DMS114 treated with DMSO at 0.1 percent for 48 hours (cell line): ENCODE measurements around the gene FREM1.

ENCODE experiments used
- DNase-seq: peaks from one replicate; lab custom pipeline; 2025; ENCODE audit not compliant: unreplicated experiment; lab: John Stamatoyannopoulos, UW

FREM1 gene

GRCh38 chr9:14909601-14909960 lies 647 bp downstream of the FREM1 start:
- DNase-seq: no peak

GRCh38 chr9:14909181-14909580 lies 1.0 kb downstream of the FREM1 start:
- DNase-seq: no peak

GRCh38 chr9:14908295-14909180 lies 1.7 kb downstream of the FREM1 start:
- DNase-seq: no peak

DNA sequence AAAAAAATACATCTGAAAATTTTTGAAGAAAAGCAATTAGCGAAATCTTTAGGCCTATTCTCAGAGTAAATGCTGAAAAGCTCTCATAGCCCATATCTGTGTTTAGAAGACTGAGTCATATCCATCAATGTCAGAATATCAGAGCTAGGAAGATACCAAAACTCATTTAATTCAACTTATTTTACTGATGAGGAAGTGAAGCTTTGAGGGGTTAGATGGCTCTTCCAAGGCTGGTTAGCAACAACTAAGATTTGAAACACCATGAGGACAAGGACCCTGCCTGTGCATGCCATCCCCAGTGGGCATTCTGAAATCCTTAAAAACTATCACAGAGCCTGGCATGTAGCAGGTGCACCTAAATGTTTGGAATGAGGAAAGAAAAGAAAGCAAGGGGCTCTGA lies 2.5 kb downstream of the FREM1 start:
- DNase-seq: no peak

- no peak for DNase-seq
These were observed 2.9 kb downstream of the FREM1 start for GRCh38 chr9:14907360-14907685.

DNA sequence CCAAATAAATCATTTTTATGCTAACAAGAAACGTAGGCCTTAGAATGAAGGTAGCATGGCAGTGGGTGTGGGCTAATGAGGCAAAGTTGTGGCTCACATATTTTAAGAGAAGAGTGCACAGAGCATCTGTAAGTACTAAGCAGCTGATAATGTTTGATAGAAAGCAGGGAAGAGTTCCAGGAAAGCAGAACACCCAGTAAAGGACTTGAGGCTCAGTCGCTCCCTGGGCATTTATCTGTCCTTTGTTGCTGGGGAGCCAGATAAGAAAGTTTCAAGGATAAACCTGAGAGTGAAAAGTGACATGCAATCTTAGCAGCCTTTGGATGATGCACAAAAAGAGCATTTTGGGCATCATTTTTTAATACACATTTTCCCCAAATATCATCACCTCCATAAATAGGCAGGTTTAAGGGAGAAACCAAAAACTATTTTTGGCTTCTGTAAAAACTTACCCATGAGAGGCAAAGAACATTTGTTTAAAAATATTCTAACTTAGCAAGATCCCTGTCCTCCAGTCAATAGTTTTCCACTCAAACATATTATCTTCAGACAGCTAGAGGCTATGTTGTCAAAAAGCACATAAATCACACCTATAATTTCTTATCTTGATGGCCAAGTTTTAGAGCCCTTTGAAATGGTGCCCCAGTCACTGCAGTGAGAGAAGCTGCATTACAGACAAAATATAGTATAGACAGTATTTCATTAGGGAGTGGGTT lies 3.4 kb downstream of the FREM1 start:
- no peak for DNase-seq

DNA sequence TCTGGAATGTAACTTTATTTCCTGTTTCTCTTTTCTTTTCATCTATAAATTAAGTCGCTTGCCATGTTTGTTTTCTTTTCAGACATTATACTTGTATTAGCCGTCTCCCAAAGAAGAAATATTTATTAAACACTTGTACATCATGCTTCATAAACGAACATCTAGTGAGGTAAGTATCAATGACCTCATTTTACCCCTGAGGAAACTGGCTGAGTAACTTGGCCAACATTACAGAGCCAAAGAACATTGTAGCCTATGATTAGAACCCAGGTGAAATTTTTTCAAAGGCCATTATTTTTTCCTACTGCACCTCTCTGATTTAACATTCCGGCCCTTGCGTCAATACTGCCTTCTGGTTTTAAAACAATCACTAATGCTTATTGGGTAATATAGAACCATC lies 4.2 kb downstream of the FREM1 start:
- DNase-seq: no peak

DNA sequence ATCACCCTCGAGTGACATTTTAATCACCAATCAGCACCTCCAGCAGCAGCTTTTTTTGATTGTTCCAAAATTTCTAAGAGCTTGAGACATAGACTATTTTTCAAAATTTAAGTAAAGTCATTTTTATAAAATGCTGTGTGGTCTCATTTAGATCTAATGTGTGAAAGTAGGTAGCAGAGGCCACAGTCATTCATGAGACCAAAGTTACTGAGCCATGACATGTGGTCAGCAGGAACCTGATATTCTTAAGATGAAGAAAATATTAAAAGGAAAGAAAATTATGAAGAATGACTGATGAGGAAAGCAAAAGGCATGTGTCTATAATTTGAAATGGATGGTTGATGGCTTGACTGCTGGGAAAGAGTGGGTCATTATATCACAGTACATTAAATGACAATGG lies 7.2 kb downstream of the FREM1 start:
- DNase-seq: no peak

DNA sequence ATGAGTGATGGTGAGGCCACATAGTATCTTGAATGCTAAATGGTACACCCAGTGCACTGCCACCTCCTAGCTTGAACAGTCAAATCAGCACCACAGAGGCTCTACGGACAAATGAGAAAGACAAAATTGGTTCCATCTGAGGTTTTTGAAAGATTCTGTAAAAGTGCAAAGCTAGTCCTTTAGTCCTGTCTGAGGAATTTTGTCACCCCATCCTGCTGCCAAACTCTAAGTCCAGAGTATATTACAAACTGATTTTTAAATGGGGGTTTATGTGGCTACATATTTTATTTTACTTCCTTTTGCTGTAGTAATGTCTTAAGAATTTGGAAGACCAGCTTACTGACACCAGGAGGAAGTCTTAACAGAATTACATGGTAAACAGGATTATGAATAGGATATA lies 7.7 kb downstream of the FREM1 start:
- no peak for DNase-seq

DNA sequence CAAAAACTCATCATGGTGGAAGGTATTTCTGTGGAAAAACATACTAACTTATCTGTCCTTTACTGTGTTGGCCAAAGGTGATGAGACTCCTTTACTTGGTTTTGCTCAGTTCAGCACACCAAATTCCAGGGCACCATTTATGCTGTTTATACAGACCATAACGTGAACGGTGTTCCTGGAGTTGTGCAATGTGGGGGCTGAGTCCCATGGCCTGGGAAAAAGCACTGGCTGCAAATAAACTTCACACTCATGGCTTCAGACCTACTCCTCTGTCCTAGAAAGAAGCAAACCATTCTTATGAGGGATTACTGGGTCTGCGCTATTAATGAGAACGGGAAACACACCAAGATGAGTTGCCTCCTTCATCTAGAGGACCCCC lies 10.4 kb downstream of the FREM1 start:
- DNase-seq: no peak

- no peak for DNase-seq
These were observed 11.0 kb downstream of the FREM1 start for GRCh38 chr9:14899042-14899814.

DNA sequence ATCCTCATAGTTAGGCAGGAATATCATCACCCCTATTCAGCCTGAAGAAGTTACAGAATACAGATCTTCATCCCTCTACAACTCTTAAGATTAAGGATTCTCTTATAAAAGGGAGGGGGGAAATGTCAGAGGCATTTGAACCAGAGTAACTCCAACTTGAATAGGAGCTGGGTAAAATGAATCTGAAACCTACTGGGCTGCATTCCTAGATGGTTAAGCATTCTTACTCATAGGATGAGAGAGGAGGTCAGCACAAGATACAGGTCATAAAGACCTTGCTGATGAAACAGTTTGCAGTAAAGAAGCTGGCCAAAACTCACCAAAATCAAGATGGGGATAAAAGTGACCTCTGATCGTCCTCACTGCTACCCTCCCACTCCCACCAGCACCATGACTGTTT lies 14.4 kb downstream of the FREM1 start:
- no peak for DNase-seq

- no peak for DNase-seq
These were observed 16.9 kb downstream of the FREM1 start for GRCh38 chr9:14893280-14893679.

- no peak for DNase-seq
These were observed 18.9 kb downstream of the FREM1 start for GRCh38 chr9:14891332-14891731.

GRCh38 chr9:14889451-14889850 lies 20.8 kb downstream of the FREM1 start:
- DNase-seq: no peak

DNA sequence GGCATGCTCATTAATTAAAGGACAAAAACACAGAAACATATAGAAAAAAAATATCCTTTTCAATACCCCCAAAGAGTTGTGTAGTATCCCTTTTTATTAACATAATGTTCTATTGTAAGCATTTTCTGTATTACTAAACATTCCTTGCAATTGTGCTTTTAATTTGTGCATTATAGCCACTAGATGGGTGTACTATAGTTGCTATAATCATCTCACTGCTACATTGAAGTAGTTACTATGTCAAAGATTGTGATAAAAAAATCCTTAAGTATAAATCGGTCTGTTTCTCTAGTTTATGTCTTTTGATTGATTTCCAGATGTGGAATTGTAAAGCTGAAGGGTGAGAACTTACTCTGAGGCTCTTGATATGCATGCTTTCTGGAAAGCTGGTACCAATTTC lies 21.4 kb downstream of the FREM1 start:
- no peak for DNase-seq

GRCh38 chr9:14888272-14888671 lies 22.0 kb downstream of the FREM1 start:
- DNase-seq: no peak

GRCh38 chr9:14887149-14887548 lies 23.1 kb downstream of the FREM1 start:
- no peak for DNase-seq

DNA sequence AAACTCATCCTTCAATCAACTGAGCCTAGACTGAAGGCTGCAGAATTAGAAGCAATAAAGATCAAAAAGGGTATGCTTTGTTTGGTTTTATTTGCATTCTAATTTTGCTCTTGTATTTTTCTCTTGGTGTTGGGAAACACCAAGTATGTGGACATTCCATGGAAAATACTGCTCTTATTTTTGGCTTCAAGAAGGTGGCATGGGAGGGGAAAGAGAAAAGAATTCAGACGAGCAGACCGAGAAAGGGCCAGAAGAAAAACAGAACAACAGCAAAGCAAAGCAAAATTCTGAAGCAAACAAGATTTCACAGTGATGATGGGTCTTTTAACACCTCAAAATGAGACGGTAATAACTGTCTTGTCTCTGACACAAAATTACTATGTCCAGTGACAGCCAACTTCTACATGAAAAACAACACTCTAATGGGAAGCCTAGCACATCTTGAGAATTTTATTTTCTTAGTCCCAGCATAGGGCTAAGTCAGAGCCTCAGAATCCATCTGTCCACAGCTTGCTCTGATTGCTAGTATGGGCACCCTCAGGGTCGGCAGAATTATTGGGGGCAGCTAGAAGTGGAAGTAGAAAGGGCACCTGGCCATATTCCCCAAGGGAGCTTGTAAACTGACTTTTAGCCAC lies 26.8 kb downstream of the FREM1 start:
- no peak for DNase-seq

- DNase-seq: no peak
These were observed 28.1 kb downstream of the FREM1 start for GRCh38 chr9:14882090-14882489.

DNA sequence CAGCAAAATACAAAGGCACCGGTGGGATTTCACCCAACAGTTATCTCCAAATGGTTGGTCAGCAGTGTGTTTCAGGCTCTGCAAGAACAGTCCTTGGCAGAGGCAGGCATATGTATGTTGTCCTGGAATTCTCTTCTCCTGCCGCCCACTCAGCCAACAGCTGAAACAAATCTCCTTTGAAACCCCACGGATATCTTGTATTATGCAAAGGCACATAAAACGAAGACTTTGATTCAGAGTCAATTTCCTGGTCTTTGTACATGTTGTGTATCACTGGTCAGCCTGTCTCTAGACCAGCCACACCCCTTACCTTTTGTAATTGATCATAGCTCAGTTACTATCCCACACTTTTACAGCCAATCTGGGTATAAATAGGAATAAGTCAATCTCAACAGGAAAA lies 29.2 kb downstream of the FREM1 start:
- DNase-seq: no peak

DNA sequence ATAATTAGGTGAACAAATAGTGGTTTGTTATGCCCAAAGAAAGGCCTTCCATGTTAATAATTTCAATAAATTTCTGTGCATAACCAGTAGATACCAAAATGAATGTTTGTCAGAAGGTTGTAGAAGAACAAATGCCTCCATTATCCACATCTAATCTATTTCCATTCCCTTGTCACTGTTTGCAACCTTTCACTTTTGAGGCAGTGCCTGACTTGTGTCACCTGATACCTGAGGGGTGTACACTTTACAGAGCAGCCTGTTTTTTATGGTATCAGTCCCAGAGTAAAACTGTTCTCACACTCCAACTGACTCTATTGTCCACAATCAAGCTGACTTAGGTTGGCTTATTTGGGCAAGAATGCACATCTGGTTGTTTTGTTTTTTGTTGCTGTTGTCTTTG lies 40.1 kb downstream of the FREM1 start:
- DNase-seq: no peak
